Astrocyte (in vitro differentiated cells and primary cell): Measurements from ENCODE around the gene ATXN3L. TPM values are rescaled to one million over a fixed set of nuclear protein-coding genes. Genes with fewer than 3 reads are reported as not detected.

Experiments used
- DNase-seq: peaks from one replicate; pipeline ENCODE4 v3.0.0-alpha.2; 2010; ENCODE audit warnings: low read depth
- FAIRE-seq: peaks from 2 replicates; lab custom pipeline; 2011; peaks lifted over from hg19 to GRCh38; lab: Jason Lieb, UNC
- H2AFZ ChIP-seq: 2 replicates; pipeline ENCODE4 v1.6.0; 2012; ENCODE audit warnings: low read depth, low read length, inconsistent platforms
- H3K27ac ChIP-seq: 2 replicates; pipeline ENCODE4 v1.5.1; 2011; ENCODE audit warnings: low read depth, low read length, inconsistent platforms
- H3K27me3 ChIP-seq: 2 replicates; pipeline ENCODE4 v1.6.0; 2011; ENCODE audit warnings: low read length, inconsistent platforms; ENCODE audit not compliant: insufficient read depth
- H3K36me3 ChIP-seq: 2 replicates; pipeline ENCODE4 v1.5.1; 2011; ENCODE audit warnings: low read length, inconsistent platforms; ENCODE audit not compliant: insufficient read depth
- H3K4me1 ChIP-seq: 2 replicates; pipeline ENCODE4 v1.5.1; 2011; ENCODE audit warnings: low read length, inconsistent platforms; ENCODE audit not compliant: insufficient read depth
- H3K4me2 ChIP-seq: 2 replicates; pipeline ENCODE4 v1.6.0; 2012; ENCODE audit warnings: low read length, inconsistent platforms
- H3K4me3 ChIP-seq: 2 replicates; pipeline ENCODE4 v1.5.1; 2011; ENCODE audit warnings: low read depth, mild to moderate bottlenecking, low read length, inconsistent platforms; ENCODE audit not compliant: insufficient read depth
- H3K79me2 ChIP-seq: 2 replicates; pipeline ENCODE4 v1.6.0; 2012; ENCODE audit warnings: mild to moderate bottlenecking, low read length, inconsistent platforms; ENCODE audit not compliant: insufficient read depth
- H3K9ac ChIP-seq: 2 replicates; pipeline ENCODE4 v1.6.0; 2012; ENCODE audit warnings: mild to moderate bottlenecking, low read length, inconsistent platforms
- H3K9me3 ChIP-seq: 2 replicates; pipeline ENCODE4 v1.5.1; 2012; ENCODE audit warnings: low read depth, mild to moderate bottlenecking, low read length, inconsistent platforms; ENCODE audit not compliant: insufficient read depth
- H4K20me1 ChIP-seq: 2 replicates; pipeline ENCODE4 v1.6.0; 2012; ENCODE audit warnings: low read length, inconsistent platforms; ENCODE audit not compliant: insufficient read depth
- H3K27ac Mint-ChIP-seq: one replicate; pipeline ENCODE4 v1.8.0; 2021; ENCODE audit warnings: mild to moderate bottlenecking, mixed read lengths; ENCODE audit not compliant: unreplicated experiment
- H3K27me3 Mint-ChIP-seq: one replicate; pipeline ENCODE4 v1.8.0; 2021; ENCODE audit warnings: low read depth, mixed read lengths; ENCODE audit not compliant: unreplicated experiment
- H3K36me3 Mint-ChIP-seq: one replicate; pipeline ENCODE4 v1.8.0; 2021; ENCODE audit warnings: low read depth, mixed read lengths; ENCODE audit not compliant: unreplicated experiment
- H3K4me1 Mint-ChIP-seq: one replicate; pipeline ENCODE4 v1.8.0; 2021; ENCODE audit warnings: low read depth, mixed read lengths; ENCODE audit not compliant: unreplicated experiment
- H3K4me3 Mint-ChIP-seq: one replicate; pipeline ENCODE4 v1.8.0; 2021; ENCODE audit warnings: mild to moderate bottlenecking, moderate library complexity, mixed read lengths; ENCODE audit not compliant: unreplicated experiment
- H3K9me3 Mint-ChIP-seq: one replicate; pipeline ENCODE4 v1.8.0; 2021; ENCODE audit warnings: mild to moderate bottlenecking, mixed read lengths; ENCODE audit not compliant: unreplicated experiment
- CTCF ChIP-seq: IDR thresholded peaks from 2 replicates; pipeline ENCODE4 v1.5.1; 2011; ENCODE audit warnings: low read depth, mild to moderate bottlenecking, inconsistent platforms, low read length, moderate library complexity; ENCODE audit not compliant: insufficient read depth
- EZH2 ChIP-seq: IDR thresholded peaks from 2 replicates; pipeline ENCODE4 v1.6.1; 2012; ENCODE audit warnings: mild to moderate bottlenecking, low read length, inconsistent platforms; ENCODE audit not compliant: insufficient read depth
- total RNA-seq: library from RNA; stranded (reverse); gene quantifications from 2 replicates; pipeline ENCODE4 v1.2.1, GENCODE V29; 2021

The ATXN3L gene
- total RNA-seq, 1 donor from 2014 or later, result not detected

GRCh38 chrX:13270360-13270759 lies 49.5 kb downstream of the ATXN3L start:
- H2AFZ ChIP-seq, result no peak overlapping the region
- Mint-ChIP-seq H3K4me3 (no peak overlapping the region), H3K36me3 (no peaks in the 10 kb centered on the region), H3K27me3 (no peaks in the 10 kb centered on the region), H3K4me1 (no peaks in the 10 kb centered on the region), H3K27ac (no peak overlapping the region), H3K9me3 (no peaks in the 10 kb centered on the region)
- no peak overlapping the region for H3K27ac ChIP-seq
- no peaks in the 10 kb centered on the region for H3K79me2 ChIP-seq
- H3K4me1 ChIP-seq, result peaks cover 9% of the 10 kb centered on the region
- no peak overlapping the region for H3K4me3 ChIP-seq
- H3K27me3 ChIP-seq, result no peaks in the 10 kb centered on the region
- no peaks in the 10 kb centered on the region for H3K36me3 ChIP-seq
- no peak overlapping the region for H3K9ac ChIP-seq
- DNase-seq, result no peak
- FAIRE-seq, result peak; percentile 98
- no peak for TF ChIP-seq EZH2
- TF ChIP-seq CTCF, result no peak
- no peaks in the 10 kb centered on the region for H3K9me3 ChIP-seq
- H3K4me2 ChIP-seq, result no peak overlapping the region
- no peaks in the 10 kb centered on the region for H4K20me1 ChIP-seq

GRCh38 chrX:13268874-13269273 lies 51.0 kb downstream of the ATXN3L start:
- FAIRE-seq (no peak), DNase-seq (no peak)
- H3K9me3 ChIP-seq, result no peaks in the 10 kb centered on the region
- no peaks in the 10 kb centered on the region for H3K79me2 ChIP-seq
- H3K4me3 ChIP-seq, result no peak overlapping the region
- H3K4me1 Mint-ChIP-seq, result no peaks in the 10 kb centered on the region
- H3K4me3 Mint-ChIP-seq, result no peak overlapping the region
- no peaks in the 10 kb centered on the region for H4K20me1 ChIP-seq
- H3K36me3 Mint-ChIP-seq, result no peaks in the 10 kb centered on the region
- H3K27me3 ChIP-seq, result no peaks in the 10 kb centered on the region
- H3K9ac ChIP-seq, result no peak overlapping the region
- H3K27ac Mint-ChIP-seq, result no peak overlapping the region
- no peak overlapping the region for H2AFZ ChIP-seq
- H3K27ac ChIP-seq, result no peak overlapping the region
- no peaks in the 10 kb centered on the region for H3K36me3 ChIP-seq
- no peaks in the 10 kb centered on the region for H3K9me3 Mint-ChIP-seq
- no peaks in the 10 kb centered on the region for H3K27me3 Mint-ChIP-seq
- peaks cover 9% of the 10 kb centered on the region for H3K4me1 ChIP-seq
- H3K4me2 ChIP-seq, result no peak overlapping the region
- TF ChIP-seq CTCF, result no peak

Other genes with a start within 250 kb of the ATXN3L start
- 0.18 TPM in 1 of 2 replicates, not detected in the other for gene EGFL6, start 249.5 kb upstream of the ATXN3L start, total RNA-seq